ENCODE measurements around the gene SPARCL1.
"Not testable (repeated sequence)": the region's sequence is repeated elsewhere in the genome, so short reads cannot be mapped to it uniquely, and the experiment has no call there.

SPARCL1 gene

DNA sequence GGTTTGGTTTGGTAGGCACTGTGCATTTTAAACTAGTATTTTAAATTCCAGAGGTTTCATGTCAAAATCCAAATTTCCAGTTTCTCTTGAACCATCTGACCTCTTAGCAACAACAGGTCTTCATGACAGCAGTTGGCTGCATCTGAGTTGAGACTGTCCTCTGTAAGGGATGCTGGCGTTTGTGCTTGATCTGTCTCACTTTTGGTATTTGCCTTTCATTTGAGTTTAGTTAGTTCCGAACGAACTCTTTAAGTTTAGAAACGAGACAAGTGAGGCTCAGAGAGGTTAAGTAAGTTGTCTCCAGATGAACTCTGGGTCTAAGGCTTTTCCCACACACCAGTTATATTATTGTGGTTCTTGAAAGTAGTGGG lies 29.1 kb downstream of the SPARCL1 start:
- DNase-seq (ENCODE audit: low spot score), result no peak

GRCh38 chr4:87499403-87500091 lies 29.6 kb downstream of the SPARCL1 start:
- DNase-seq (ENCODE audit: low spot score), result no peak

DNA sequence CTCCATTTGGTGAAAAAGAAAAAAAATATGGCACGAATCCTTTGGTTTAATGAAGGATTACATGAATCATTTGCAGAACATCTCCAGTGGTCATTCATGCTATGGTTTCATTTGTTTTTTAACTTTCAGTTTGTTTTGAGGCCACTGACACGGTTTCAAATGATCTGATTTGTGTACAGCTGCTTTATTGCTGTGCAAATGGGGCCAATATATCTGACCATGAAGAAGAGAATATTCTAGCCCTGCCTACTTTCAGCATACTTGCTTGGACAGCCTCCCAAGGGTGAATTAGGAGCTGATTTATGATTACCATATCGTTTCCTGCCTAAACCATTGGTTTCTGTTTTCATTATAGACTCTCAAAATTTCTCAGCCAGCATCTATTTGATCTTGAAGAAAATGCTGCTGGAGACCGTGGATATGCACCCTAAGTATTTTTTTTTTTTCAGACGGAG lies 30.7 kb downstream of the SPARCL1 start:
- no peak for DNase-seq (ENCODE audit: low spot score)

- DNase-seq (ENCODE audit: low spot score), result no peak
Measured at GRCh38 chr4:87497578-87497977, 31.6 kb downstream of the SPARCL1 start.

DNA sequence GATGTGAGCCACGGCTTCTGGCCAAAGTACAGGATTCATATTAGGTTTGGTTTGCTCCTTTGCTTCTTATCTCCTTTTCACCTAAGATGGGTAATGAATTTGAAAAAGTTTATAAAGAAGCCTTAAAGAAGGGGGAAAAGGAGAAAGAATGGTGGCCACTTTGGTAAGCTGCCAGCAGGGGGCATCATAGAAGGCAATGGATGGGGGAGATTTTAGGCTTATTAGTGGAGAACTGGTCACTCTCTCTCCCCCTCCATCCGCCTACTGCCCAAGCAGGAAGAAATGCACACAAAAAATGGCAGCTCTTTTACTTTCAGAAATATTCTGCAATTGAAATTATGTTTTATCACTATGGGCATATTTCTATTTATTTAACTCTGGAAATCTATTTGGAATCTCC lies 32.0 kb downstream of the SPARCL1 start:
- DNase-seq (ENCODE audit: low spot score), result no peak

GRCh38 chr4:87493115-87493514 lies 36.1 kb downstream of the SPARCL1 start:
- DNase-seq (ENCODE audit: low spot score), result no peak

DNA sequence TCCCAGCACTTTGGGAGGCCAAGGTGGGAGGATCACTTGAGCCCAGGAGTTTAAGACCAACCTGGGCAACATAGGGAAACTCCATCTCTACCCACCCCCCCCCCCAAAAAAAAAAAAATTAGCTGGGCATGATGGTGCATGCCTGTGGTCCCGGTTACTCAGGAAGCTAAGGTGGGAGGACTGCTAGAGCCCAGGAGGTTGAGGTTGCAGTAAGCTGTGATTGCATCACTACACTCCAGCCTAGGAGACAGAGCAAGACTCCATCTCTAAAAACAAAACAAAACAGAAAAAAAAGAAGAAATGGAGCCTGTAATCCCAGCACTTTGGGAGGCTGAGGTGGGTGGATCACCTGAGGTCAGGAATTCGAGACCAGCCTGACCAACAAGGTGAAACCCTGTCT lies 37.3 kb downstream of the SPARCL1 start:
- DNase-seq (ENCODE audit: low spot score), result not testable (repeated sequence)

GRCh38 chr4:87491436-87491835 lies 37.7 kb downstream of the SPARCL1 start:
- no peak for DNase-seq (ENCODE audit: low spot score)

GRCh38 chr4:87490664-87491369 lies 38.4 kb downstream of the SPARCL1 start:
- no peak for DNase-seq (ENCODE audit: low spot score)

- no peak for DNase-seq (ENCODE audit: low spot score)
Measured at GRCh38 chr4:87489678-87490077, 39.5 kb downstream of the SPARCL1 start.

DNA sequence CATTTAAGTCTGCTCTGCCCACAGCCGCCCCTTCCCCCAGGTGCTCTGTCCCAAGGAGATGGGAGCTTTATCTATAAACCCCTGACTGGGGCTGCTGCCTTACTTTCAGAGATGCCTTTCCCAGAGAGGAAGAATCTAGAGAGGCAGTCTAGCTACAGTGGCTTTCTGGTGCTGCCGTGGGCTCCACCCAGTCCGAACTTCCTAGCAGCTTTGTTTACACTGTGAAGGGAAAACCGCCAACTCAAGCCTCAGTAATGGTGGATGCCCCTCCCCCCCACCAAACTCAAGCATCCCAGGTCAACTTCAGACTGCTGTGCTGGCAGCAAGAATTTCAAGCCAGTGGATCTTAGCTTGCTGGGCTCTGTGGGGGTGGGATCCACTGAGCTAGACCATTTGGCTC lies 40.5 kb downstream of the SPARCL1 start:
- DNase-seq (ENCODE audit: low spot score), result not testable (repeated sequence)

- not testable (repeated sequence) for DNase-seq (ENCODE audit: low spot score)
Measured at GRCh38 chr4:87483247-87483646, 45.9 kb downstream of the SPARCL1 start.

GRCh38 chr4:87481377-87481776 lies 47.8 kb downstream of the SPARCL1 start:
- no peak for DNase-seq (ENCODE audit: low spot score)

DNA sequence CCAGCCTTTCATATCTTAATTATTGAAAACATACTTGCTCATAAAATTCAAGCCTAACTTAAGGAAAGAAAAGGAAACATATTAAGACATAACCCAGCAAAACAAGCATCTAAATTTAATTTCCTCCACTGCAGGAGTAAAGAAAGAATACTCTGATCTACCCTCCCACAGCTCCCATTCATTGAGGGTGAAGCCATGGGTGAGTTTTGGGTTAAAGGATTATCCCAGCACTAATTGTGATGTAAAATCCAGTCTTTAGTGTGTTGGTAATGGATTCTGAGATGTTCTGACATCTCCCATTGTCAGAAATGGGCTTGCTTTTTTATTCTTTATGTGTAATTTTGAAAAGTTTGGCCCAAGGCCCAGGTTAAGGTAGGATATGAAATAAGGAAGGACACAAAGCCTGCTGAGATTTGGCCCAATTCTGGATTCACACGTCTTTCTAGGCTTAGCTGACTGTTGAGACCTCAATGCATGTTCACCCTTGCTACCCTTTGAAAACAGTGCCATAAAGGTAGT lies 50.4 kb downstream of the SPARCL1 start:
- no peak for DNase-seq (ENCODE audit: low spot score)

DNA sequence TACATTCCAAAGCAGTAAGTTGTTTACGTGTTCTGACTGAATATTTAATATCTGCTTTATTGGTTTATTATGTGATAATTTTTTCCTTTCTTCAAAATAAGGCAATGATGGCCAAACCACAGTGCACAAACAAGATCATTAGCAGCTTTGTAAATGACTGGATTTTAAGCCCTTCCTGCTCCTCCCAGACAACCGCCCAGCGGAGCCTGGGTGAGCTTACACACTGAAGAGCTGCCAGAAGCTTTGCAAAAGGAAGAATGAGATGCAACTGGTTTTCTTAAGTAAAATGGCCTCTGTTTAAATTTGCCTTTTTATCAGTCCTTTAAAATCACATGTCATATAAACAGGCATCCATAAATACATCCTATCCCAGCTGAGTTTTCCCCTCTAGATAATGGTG lies 52.2 kb downstream of the SPARCL1 start:
- no peak for DNase-seq (ENCODE audit: low spot score)

- DNase-seq (ENCODE audit: low spot score), result no peak
Measured at GRCh38 chr4:87469390-87469789, 59.8 kb downstream of the SPARCL1 start.

- DNase-seq (ENCODE audit: low spot score), result no peak
Measured at GRCh38 chr4:87465739-87466366, 63.3 kb downstream of the SPARCL1 start.

DNA sequence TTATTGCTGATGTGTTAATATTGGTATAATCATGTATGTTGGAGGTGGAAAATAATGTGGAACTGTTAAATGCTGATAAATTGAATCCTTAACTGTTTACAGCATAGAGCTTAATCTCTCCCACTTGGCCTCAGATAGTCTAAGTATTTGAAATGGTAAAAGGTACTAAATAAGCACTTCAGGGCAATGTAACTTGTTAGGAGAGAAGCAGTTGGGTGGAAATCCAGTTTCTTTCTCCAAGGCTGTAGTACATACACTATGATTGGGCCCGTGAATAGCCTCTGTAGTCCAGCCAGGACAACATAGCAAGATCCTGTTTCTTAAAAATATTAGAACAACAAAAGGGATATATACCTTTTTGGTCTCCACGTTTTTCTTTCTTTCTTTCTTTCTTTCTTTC lies 67.1 kb downstream of the SPARCL1 start:
- DNase-seq (ENCODE audit: low spot score), result no peak

GRCh38 chr4:87461281-87461700 lies 67.9 kb downstream of the SPARCL1 start:
- no peak for DNase-seq (ENCODE audit: low spot score)

GRCh38 chr4:87458913-87459312 lies 70.3 kb downstream of the SPARCL1 start:
- no peak for DNase-seq (ENCODE audit: low spot score)

- DNase-seq (ENCODE audit: low spot score), result no peak
Measured at GRCh38 chr4:87451537-87451936, 77.6 kb downstream of the SPARCL1 start.

DNA sequence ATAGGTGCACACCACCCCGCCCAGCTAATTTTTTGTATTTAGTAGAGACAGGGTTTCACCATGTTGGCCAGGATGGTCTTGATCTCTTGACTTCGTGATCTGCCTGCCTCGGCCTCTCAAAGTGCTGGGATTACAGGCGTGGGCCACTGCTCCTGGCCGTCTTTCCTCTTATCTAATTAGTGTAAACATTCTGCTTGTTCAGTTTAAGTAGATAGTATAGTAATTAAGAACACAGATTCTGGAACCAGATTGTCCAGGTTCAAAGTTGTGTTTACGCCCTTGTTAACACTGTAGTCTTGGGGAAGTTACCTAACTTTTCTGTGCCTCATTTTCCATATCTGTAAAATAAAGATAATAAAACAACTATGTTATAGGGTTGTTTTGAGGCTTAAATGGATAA lies 82.8 kb downstream of the SPARCL1 start:
- DNase-seq (ENCODE audit: low spot score), result not testable (repeated sequence)

- DNase-seq (ENCODE audit: low spot score), result no peak
Measured at GRCh38 chr4:87445964-87446363, 83.2 kb downstream of the SPARCL1 start.
